Measurements from ENCODE around the gene SGMS1.

The SGMS1 gene

GRCh38 chr10:50422259-50422658 lies 201.5 kb downstream of the SGMS1 start:
- Histone ChIP-seq H3K36me3 (replicated peaks) (no peaks in the 10 kb centered on the region), H3K27me3 (replicated peaks) (no peaks in the 10 kb centered on the region), H3K27ac (no peak overlapping the region), H3K4me3 (ENCODE audit: low read depth, low read length) (no peak overlapping the region)
- no peak for TF ChIP-seq CTCF (IDR thresholded peaks at IDR 0.05; ENCODE audit: low read depth, low read length, missing control alignments)
- no peak for DNase-seq
- in situ Hi-C loops (cut with HindIII; ENCODE audit: low pct_ligation_motif_present, low sequenced_read_pairs): no loop called here

- H3K27ac ChIP-seq: no peak overlapping the region
- in situ Hi-C loops (cut with HindIII; ENCODE audit: low pct_ligation_motif_present, low sequenced_read_pairs): no loop called here
- H3K27me3 ChIP-seq (replicated peaks): no peaks in the 10 kb centered on the region
Observed at GRCh38 chr10:50421026-50421719, 202.6 kb downstream of the SGMS1 start.

GRCh38 chr10:50420196-50420595 lies 203.6 kb downstream of the SGMS1 start:
- Histone ChIP-seq H3K27me3 (replicated peaks) (no peaks in the 10 kb centered on the region), H3K27ac (no peak overlapping the region), H3K4me3 (ENCODE audit: low read depth, low read length) (no peak overlapping the region), H3K36me3 (replicated peaks) (no peaks in the 10 kb centered on the region)
- TF ChIP-seq CTCF (IDR thresholded peaks at IDR 0.05; ENCODE audit: low read depth, low read length, missing control alignments): no peak
- DNase-seq: no peak
- in situ Hi-C loops (cut with HindIII; ENCODE audit: low pct_ligation_motif_present, low sequenced_read_pairs): no loop called here

More at GRCh38 chr10:50421026-50421719, 202.6 kb downstream of the SGMS1 start:
- H3K4me3 ChIP-seq (ENCODE audit: low read depth, low read length): no peak overlapping the region
- TF ChIP-seq CTCF (IDR thresholded peaks at IDR 0.05; ENCODE audit: low read depth, low read length, missing control alignments): peak; percentile 90
- no peaks in the 10 kb centered on the region for H3K36me3 ChIP-seq (replicated peaks)
- peak; percentile 20 for DNase-seq

- TF ChIP-seq CTCF (IDR thresholded peaks at IDR 0.05; ENCODE audit: low read depth, low read length, missing control alignments): no peak
- H3K4me3 ChIP-seq (ENCODE audit: low read depth, low read length): no peak overlapping the region
- no peak overlapping the region for H3K27ac ChIP-seq
- DNase-seq: no peak
- in situ Hi-C loops (cut with HindIII; ENCODE audit: low pct_ligation_motif_present, low sequenced_read_pairs): no loop called here
- no peaks in the 10 kb centered on the region for H3K27me3 ChIP-seq (replicated peaks)
- no peaks in the 10 kb centered on the region for H3K36me3 ChIP-seq (replicated peaks)
Observed at GRCh38 chr10:50419756-50420155, 204.0 kb downstream of the SGMS1 start.

GRCh38 chr10:50419091-50419490 lies 204.7 kb downstream of the SGMS1 start:
- TF ChIP-seq CTCF (IDR thresholded peaks at IDR 0.05; ENCODE audit: low read depth, low read length, missing control alignments): no peak
- no peak for DNase-seq
- Histone ChIP-seq H3K27me3 (replicated peaks) (no peaks in the 10 kb centered on the region), H3K36me3 (replicated peaks) (no peaks in the 10 kb centered on the region), H3K27ac (no peak overlapping the region), H3K4me3 (ENCODE audit: low read depth, low read length) (no peak overlapping the region)
- in situ Hi-C loops (cut with HindIII; ENCODE audit: low pct_ligation_motif_present, low sequenced_read_pairs): no loop called here

Measured in brain microvascular endothelial cell (primary cell).